HG03432 (cell line): ENCODE results near the gene TAF1.
"Not testable (repeated sequence)": the region's sequence is repeated elsewhere in the genome, so short reads cannot be mapped to it uniquely, and the experiment has no call there.

Source experiments
- ATAC-seq: cut with Tn5 transposase; IDR thresholded peaks from one replicate; pipeline ENCODE4 v1.9.1; 2021; ENCODE audit warnings: mild to moderate bottlenecking, moderate library complexity; ENCODE audit not compliant: unreplicated experiment

TAF1 gene, protein sequence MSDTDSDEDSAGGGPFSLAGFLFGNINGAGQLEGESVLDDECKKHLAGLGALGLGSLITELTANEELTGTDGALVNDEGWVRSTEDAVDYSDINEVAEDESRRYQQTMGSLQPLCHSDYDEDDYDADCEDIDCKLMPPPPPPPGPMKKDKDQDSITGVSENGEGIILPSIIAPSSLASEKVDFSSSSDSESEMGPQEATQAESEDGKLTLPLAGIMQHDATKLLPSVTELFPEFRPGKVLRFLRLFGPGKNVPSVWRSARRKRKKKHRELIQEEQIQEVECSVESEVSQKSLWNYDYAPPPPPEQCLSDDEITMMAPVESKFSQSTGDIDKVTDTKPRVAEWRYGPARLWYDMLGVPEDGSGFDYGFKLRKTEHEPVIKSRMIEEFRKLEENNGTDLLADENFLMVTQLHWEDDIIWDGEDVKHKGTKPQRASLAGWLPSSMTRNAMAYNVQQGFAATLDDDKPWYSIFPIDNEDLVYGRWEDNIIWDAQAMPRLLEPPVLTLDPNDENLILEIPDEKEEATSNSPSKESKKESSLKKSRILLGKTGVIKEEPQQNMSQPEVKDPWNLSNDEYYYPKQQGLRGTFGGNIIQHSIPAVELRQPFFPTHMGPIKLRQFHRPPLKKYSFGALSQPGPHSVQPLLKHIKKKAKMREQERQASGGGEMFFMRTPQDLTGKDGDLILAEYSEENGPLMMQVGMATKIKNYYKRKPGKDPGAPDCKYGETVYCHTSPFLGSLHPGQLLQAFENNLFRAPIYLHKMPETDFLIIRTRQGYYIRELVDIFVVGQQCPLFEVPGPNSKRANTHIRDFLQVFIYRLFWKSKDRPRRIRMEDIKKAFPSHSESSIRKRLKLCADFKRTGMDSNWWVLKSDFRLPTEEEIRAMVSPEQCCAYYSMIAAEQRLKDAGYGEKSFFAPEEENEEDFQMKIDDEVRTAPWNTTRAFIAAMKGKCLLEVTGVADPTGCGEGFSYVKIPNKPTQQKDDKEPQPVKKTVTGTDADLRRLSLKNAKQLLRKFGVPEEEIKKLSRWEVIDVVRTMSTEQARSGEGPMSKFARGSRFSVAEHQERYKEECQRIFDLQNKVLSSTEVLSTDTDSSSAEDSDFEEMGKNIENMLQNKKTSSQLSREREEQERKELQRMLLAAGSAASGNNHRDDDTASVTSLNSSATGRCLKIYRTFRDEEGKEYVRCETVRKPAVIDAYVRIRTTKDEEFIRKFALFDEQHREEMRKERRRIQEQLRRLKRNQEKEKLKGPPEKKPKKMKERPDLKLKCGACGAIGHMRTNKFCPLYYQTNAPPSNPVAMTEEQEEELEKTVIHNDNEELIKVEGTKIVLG (N-terminal part only)

DNA sequence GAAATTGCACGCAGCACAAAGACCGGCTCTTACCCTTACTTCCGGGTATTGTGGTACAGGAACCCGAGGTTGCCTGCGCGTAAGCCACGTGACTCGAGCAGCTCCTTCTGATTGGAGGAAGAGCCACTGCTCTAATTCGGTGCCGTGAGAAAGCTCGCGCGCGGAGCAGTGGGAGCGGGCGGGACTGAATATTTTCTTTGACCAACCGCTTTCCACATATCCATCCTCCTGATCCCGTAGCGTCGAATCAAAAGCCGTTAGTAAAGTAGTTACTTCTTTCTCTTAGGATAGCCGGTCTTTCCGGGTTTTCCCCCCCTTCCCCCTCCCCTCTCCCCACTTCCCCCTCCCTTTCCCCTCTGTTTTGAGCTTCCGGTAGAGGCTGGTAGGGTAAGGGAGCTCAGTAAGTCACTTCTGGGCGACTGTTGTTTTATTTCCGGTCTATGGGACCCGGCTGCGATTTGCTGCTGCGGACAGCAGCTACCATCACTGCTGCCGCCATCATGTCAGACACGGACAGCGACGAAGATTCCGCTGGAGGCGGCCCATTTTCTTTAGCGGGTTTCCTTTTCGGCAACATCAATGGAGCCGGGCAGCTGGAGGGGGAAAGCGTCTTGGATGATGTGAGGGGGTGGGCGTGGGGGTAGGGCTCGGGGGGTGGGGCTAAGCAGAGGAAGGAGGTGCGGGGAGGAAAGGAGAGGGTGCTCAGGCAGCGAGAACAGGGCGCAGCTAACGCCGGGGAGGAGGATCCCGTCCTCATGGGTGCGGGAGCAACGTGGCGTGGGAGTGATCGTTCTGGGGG, at the start of gene TAF1:
TAF1 (plus strand) TSS at position 483 of the 799 bp plus-strand sequence; CDS start at position 501, 18 bp downstream.
- peak; percentile 89 for ATAC-seq

GRCh38 chrX:71316959-71317358, 49.2 kb upstream of the TAF1 start:
- not testable (repeated sequence) for ATAC-seq

DNA sequence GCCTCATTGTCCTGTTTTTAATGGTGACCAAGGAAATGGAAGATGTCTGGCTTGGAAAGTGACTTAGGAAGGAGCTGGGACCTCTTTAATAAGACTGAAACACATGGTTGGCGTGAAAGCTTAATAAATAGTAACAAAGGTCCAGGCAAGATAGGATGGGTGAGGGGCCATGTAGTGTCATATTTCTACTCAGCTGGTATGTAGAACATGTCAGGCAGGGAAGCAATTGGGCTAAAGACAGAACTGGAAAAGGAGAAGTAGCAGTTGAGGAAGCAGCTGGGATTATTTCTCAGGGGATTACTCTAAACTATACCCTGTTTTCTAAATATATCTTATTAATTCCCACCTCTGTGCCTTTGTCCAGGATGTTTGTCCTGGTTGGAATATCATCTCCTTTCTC, 46.0 kb upstream of the TAF1 start:
- ATAC-seq, result no peak

DNA sequence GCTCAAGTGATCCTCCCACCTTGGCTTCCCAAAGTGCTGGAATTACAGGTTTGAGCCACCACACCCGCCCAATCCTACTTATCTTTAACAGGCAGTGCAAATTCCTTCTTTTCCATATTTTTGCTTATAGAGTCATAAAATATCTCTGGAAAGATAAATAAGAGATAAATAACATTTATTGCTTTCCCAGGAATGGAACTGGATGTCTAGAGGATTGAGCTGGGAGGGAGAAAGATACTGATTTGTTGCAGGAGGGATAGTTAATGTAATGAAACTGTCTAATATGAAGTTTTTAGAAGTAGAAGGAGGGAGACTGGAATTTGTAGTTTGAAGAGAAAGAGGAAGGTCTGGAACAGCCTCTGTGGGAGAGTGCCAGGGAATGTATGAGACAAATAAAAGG, 44.4 kb upstream of the TAF1 start:
- no peak for ATAC-seq

GRCh38 chrX:71324452-71324851, 41.7 kb upstream of the TAF1 start:
- not testable (repeated sequence) for ATAC-seq

- no peak for ATAC-seq
These were observed 39.8 kb upstream of the TAF1 start for GRCh38 chrX:71326394-71326793.

- ATAC-seq, result not testable (repeated sequence)
These were observed 16.9 kb upstream of the TAF1 start for GRCh38 chrX:71349151-71349665.

DNA sequence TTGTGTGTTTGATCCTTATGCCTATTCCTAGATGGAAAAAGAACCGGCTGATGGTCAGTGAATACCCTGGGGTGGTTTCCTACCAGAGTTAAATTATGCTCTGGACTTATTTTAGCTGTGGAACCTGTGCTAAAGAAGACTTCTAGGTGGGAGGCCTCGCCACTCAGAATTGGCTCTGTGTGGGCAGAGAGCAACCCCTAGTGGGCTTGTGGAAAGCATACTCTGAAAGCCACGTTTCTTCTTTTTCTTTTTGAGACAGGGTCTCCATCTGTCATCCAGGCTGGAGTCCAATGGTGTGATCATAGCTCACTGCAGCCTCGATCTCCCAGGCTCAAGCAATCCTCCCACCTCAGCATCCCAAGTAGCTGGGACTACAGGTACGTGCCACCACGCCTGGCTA, 16.3 kb upstream of the TAF1 start:
- ATAC-seq, result not testable (repeated sequence)

- not testable (repeated sequence) for ATAC-seq
These were observed 13.7 kb upstream of the TAF1 start for GRCh38 chrX:71352439-71352838.

DNA sequence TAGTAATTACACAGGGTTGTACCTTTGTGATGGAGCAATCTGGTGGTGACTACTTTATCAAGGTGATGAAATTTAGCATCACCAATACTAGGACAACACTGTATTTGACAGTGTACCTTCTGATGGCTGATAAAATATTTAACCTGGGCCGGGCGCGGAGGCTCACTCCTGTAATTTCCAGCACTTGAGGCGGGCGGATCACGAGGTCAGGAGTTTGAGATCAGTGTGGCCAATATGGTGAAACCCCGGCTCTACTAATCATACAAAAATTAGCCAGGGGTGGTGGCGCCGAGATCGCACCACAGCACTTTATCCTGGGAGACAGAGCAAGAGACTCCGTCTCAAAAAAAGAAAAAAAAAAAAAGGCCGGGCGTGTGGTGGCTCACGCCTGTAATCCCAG, 1.9 kb upstream of the TAF1 start:
- ATAC-seq, result no peak

GRCh38 chrX:71365356-71365874, 742 bp upstream of the TAF1 start:
- peak; percentile 17 for ATAC-seq

GRCh38 chrX:71366674-71367256, 608 bp downstream of the TAF1 start:
- ATAC-seq, result peak; percentile 16

DNA sequence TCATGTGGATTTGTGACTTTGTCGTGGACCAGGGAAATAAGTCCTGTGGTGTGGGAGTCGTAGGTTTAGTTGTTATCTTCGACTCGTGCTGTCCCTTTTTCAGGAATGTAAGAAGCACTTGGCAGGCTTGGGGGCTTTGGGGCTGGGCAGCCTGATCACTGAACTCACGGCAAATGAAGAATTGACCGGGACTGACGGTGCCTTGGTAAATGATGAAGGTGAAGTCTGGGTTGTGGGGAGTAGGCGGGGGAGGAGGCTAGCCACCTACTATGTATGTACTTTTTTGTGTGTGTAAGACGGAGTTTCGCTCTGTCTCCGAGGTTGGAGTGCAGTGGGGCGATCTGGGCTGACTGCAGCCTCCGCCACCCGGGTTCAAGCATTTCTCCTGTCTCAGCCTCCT, 1.2 kb downstream of the TAF1 start:
- ATAC-seq, result no peak

DNA sequence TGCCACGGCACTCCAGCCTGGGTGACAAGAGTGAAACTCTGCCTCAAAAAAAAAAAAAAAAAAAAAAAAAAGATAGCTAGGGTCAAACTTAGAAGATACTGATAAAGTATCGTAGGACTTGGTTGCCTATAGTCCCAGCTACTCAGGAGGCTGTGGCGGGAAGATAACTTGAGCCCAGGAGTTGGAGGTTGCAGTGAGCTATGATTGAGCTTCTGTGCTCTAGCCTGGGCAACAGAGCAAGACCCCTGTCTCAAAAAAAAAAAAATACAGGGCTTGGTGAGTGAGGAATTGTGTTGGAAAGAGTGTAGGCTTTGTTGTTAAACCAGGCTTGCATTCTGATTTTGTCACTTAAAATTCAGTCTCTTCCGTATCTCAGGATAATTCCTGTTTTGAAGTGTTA, 6.2 kb downstream of the TAF1 start:
- ATAC-seq, result no peak

DNA sequence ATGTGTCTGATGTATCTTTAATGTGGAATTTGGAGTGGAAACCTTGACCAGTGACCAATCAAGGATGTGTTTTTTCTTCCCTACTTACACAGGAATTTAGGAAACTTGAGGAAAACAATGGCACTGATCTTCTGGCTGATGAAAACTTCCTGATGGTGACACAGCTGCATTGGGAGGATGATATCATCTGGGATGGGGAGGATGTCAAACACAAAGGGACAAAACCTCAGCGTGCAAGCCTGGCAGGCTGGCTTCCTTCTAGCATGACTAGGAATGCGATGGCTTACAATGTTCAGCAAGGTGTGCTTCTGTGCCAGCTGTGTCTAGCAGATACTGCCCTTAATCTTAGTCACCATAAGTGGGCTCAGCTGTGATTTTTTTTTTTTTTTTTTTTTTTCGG, 12.6 kb downstream of the TAF1 start:
- ATAC-seq, result no peak

GRCh38 chrX:71391725-71392124, 25.6 kb downstream of the TAF1 start:
- ATAC-seq, result not testable (repeated sequence)

- ATAC-seq, result no peak
These were observed 27.8 kb downstream of the TAF1 start for GRCh38 chrX:71393919-71394318.

GRCh38 chrX:71396576-71396975, 30.4 kb downstream of the TAF1 start:
- no peak for ATAC-seq

- no peak for ATAC-seq
These were observed 34.6 kb downstream of the TAF1 start for GRCh38 chrX:71400710-71401109.
